Inflammatory macrophage treated with lipopolysaccharide for 4 hours (primary cell): ENCODE measurements around the gene HSPB7.

Experiments
- DNase-seq: peaks from one replicate; pipeline ENCODE4 v3.0.0-alpha.2; 2020

HSPB7 gene

GRCh38 chr1:15974855-15975254, 43.0 kb downstream of the HSPB7 start:
- DNase-seq: peak; percentile 19

GRCh38 chr1:15973772-15974171, 44.1 kb downstream of the HSPB7 start:
- DNase-seq: no peak

GRCh38 chr1:15972409-15972808, 45.4 kb downstream of the HSPB7 start:
- DNase-seq: no peak

GRCh38 chr1:15970911-15971310, 46.9 kb downstream of the HSPB7 start:
- DNase-seq: peak; percentile 74

- DNase-seq: no peak
Observed at GRCh38 chr1:15969321-15969880, 48.4 kb downstream of the HSPB7 start.

GRCh38 chr1:15968172-15968571, 49.7 kb downstream of the HSPB7 start:
- no peak for DNase-seq

GRCh38 chr1:15966956-15967344, 50.9 kb downstream of the HSPB7 start:
- no peak for DNase-seq

- DNase-seq: peak; percentile 99
Observed at GRCh38 chr1:15966081-15966955, 51.5 kb downstream of the HSPB7 start.

- peak; percentile 98 for DNase-seq
Observed at GRCh38 chr1:15965228-15965767, 52.5 kb downstream of the HSPB7 start.
